Mammary epithelial cell (primary cell): ENCODE data around the gene MCMBP.

Source experiments
- CTCF ChIP-seq, 2 donors: IDR thresholded peaks in 1 of 2; conservative IDR thresholded peaks in 1 of 2; 2 replicates each; pipeline ENCODE4 v1.5.1; 2011 to 2012; ENCODE audit warnings: inconsistent platforms in 2 of 2, low read length in 2 of 2, mild to moderate bottlenecking in 2 of 2, control low read depth in 1 of 2, low read depth in 1 of 2; ENCODE audit not compliant: insufficient read depth in 1 of 2; ENCODE audit errors: extremely low read depth in 1 of 2
- EZH2 ChIP-seq: IDR thresholded peaks from 2 replicates; pipeline ENCODE4 v1.6.1; 2012; ENCODE audit warnings: low read length, inconsistent platforms, borderline replicate concordance

DNA sequence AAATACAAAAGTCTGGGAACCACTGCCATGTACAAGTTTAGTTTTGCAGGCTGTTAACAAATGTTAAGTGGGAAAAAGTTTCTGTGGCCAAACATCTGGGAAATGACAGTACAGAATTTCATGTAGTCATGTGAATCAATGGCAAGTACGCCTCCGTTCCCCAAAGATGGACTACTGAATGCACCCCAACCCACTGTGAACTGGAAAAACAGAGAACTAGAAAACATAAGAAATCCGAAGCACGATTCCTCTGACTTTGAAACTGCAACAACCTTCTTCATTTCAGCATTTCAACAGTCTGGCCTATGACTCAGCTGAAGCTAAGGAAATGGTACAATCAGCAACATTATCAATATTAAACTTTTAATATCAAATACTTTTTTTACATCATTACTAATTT lies 41.8 kb downstream of the MCMBP start:
- TF ChIP-seq CTCF (conservative IDR thresholded peaks at IDR 0.05 in 1 of 2, IDR thresholded peaks at IDR 0.05 in 1 of 2; ENCODE audit: extremely low read depth in 1 of 2, insufficient read depth in 1 of 2, low read depth in 1 of 2, low read length in 2 of 2) (no peak), EZH2 (no peak)
